Neuron (in vitro differentiated cells): Measurements from ENCODE around the gene GFY.

Experiments
- H2AFZ ChIP-seq: one replicate; pipeline ENCODE4 v1.6.1; 2013; ENCODE audit warnings: low read depth, mild to moderate bottlenecking, inconsistent platforms, low read length, moderate library complexity
- H3K27me3 ChIP-seq: one replicate; pipeline ENCODE4 v1.6.1; 2013; ENCODE audit warnings: low read length; ENCODE audit not compliant: insufficient read depth
- H3K36me3 ChIP-seq: one replicate; pipeline ENCODE4 v1.6.1; 2013; ENCODE audit warnings: low read length; ENCODE audit not compliant: insufficient read depth
- H3K4me1 ChIP-seq: one replicate; pipeline ENCODE4 v1.6.1; 2013; ENCODE audit warnings: low read length; ENCODE audit not compliant: insufficient read depth
- H3K4me3 ChIP-seq: 2 replicates; pipeline ENCODE4 v1.5.1; 2013; ENCODE audit warnings: mild to moderate bottlenecking, low read length, moderate library complexity
- H3K9me3 ChIP-seq: one replicate; pipeline ENCODE4 v1.6.1; 2013; ENCODE audit warnings: low read length

GFY gene

DNA sequence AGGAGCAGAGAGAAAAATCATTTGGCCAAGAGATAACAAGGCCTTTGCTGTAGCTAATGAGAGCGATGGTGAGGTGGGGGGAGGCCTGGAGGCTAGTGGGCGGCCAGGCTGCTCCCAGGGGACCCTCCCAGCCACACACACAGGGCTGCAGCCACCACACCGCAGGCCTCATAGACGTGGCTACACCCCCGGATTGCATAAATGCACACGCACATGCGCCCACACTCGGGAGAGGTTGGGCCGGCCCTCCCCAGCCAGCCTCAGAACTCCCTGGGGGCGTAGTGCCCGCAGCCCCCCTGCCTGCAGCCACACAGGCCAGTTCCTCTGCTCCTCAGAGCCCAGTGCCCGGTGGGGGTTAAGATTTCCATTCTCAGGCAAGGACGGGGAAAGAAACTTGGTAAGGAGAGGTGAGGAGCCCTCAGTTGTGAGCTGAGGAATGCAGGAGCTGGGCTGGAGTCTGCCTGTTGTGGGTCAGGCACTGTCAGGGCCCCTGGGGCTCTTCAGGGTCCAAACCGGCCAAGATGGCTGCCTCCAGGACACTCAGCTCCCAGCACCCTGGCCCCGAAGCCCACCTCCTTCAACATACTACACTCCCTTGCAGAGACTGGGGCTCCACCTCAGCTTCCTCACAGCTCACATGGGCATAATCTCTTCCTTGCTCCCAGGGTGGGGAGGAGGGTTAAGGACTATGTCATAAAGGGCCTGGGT is 9.9 kb upstream of the GFY start:
- H2AFZ ChIP-seq: no peak overlapping the region
- H3K4me1 ChIP-seq: no peaks in the 10 kb centered on the region
- H3K9me3 ChIP-seq: no peaks in the 10 kb centered on the region
- H3K4me3 ChIP-seq: no peak overlapping the region
- H3K36me3 ChIP-seq: no peaks in the 10 kb centered on the region
- H3K27me3 ChIP-seq: peaks cover 65% of the 10 kb centered on the region

DNA sequence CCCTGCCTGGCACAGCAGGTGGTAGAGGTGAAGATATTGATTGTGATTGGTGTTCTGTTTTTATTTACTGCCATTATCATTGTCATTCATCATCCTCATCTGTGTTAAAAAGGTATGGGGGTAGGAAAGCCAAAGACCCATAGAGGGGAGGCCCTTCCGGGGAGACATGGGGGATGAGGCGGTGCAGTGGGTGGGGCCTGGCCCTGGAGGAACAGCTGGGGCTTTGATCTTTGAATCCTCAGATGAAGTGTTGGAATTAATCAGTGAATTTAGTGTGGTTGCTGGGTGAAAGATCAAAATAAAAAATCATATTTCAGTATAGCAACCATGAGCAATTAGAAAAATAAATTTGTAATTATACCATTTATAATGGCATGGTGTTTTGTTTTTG is 9.4 kb upstream of the GFY start:
- no peak overlapping the region for H2AFZ ChIP-seq
- no peaks in the 10 kb centered on the region for H3K9me3 ChIP-seq
- H3K4me3 ChIP-seq: no peak overlapping the region
- no peaks in the 10 kb centered on the region for H3K4me1 ChIP-seq
- H3K27me3 ChIP-seq: peaks cover 70% of the 10 kb centered on the region
- no peaks in the 10 kb centered on the region for H3K36me3 ChIP-seq

DNA sequence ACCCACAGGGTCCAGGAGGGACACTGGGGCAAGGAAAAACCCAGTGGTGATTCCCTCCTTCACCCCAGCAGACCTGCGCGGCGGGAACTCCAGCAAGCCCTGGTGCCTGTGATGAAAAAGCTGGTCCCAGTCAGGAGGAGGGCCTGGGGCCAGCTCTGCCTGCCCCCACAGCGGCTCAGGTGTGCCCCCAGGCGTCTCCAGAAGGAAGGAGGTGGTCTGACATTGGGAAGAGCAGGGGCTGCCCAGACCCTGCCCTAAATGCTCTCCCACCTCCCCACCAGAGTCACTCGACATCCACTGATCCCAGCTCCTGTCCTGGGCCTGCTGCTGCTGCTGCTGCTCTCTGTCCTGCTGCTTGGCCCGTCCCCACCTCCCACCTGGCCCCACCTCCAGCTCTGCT is 8.1 kb upstream of the GFY start:
- Histone ChIP-seq H3K4me1 (no peaks in the 10 kb centered on the region), H3K27me3 (peaks cover 78% of the 10 kb centered on the region), H2AFZ (no peak overlapping the region), H3K36me3 (no peaks in the 10 kb centered on the region), H3K4me3 (no peak overlapping the region), H3K9me3 (no peaks in the 10 kb centered on the region)

DNA sequence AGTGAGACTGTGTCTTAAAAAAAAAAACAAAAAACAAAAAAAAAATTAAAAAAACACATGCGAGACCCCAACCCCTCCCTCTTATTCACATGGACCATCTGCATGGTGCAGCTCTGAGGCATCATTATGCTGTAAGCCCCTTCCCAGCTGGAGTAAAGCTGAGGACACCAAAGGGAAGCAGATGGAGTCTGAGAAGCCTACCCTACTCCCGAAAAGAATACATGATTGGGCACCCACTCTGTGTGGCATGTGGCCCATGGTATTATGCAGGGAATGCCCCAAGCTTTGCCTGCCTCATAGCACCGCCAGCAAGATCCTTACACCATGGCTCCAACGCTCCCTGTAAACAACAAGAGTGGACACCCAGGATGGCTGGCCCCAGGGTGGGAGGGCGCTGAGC is 6.7 kb upstream of the GFY start:
- H3K4me1 ChIP-seq: peaks cover 7% of the 10 kb centered on the region
- no peak overlapping the region for H2AFZ ChIP-seq
- no peaks in the 10 kb centered on the region for H3K9me3 ChIP-seq
- no peaks in the 10 kb centered on the region for H3K36me3 ChIP-seq
- no peak overlapping the region for H3K4me3 ChIP-seq
- H3K27me3 ChIP-seq: peaks cover 80% of the 10 kb centered on the region

DNA sequence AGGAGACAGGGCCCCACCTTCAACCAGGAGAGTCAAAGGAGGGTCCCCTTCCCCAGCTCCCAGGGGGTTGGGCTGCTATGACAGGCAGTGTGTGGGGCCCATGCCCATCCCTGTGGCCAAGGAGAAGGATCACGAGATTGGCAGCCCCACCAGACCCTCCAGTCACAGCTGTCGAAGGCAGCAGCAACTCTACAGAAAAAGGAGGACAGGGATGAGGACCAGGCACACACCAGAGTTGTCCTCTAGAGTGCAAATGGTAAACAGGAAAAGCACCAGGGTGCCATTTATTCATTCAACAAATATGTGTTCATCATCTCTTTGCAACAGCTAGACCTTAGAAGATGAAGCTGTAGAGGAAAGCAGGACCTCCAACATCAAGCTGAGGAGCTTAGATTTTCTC is 6.0 kb upstream of the GFY start:
- Histone ChIP-seq H3K27me3 (peaks cover 81% of the 10 kb centered on the region), H2AFZ (no peak overlapping the region), H3K9me3 (no peaks in the 10 kb centered on the region), H3K36me3 (no peaks in the 10 kb centered on the region), H3K4me3 (no peak overlapping the region), H3K4me1 (peaks cover 11% of the 10 kb centered on the region)

DNA sequence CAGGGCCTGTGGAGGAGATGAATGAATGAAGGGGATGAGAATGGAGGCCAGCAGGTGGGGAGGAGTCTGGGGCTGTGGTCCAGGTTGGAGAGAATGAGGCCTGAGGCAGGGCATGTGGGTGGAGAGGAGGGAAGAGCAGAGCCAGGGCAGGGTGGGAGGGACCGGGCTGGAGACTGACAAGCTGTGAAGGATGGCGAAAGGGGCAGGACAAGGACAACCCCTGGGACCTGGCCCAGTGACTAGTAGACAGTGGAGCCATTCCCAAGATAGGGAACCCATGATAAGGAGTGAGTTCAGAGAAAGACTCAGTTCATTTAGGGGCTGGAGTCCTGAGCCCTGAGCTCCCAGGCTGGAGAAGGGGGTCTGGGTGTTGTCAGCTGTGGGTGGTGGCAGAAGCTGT is 5.0 kb upstream of the GFY start:
- no peak overlapping the region for H3K4me3 ChIP-seq
- H3K36me3 ChIP-seq: no peaks in the 10 kb centered on the region
- H3K9me3 ChIP-seq: no peaks in the 10 kb centered on the region
- no peak overlapping the region for H2AFZ ChIP-seq
- peaks cover 11% of the 10 kb centered on the region for H3K4me1 ChIP-seq
- H3K27me3 ChIP-seq: peaks cover 85% of the 10 kb centered on the region

DNA sequence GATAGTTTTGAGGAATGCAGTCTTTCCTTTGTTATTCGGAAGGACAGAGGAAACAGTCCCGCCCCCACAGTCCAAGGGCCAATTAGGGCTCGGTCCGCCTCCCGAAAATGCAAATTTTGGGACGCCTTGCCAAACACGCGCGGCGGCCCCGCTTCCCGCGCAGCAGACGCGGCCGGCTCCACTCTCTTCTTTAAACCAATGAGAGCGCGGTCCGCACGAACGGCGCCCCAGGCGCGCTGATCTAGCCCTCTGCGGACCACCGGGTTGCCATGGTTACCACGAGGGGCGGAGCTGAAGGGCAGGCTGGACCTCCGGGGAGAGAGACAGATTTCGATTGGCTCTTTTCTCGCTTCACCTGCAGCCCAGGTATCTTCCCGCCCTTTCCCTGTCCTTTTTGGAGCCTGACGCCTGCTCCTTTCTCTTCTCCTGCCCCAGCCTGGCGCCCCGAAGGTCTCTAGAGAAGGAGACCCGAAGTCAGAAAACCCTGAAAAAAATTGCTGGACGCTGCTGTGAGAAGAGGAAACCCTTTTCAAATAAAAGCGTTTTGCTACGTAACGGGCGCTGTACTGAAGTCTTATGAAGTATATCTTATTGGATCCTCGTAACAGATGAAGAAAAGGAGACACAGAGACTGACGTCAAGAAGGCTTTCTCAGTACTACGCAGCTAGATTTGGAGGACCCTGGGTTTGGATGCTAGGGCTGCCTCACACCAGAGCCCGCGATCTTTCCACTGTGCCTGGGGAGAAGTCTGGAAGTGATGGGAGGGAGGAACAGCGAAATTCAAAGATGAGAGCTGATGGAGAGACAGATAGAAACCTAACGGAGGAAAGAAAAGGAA is 3.9 kb upstream of the GFY start:
- H3K27me3 ChIP-seq: peaks cover 92% of the 10 kb centered on the region
- H3K4me3 ChIP-seq: no peak overlapping the region
- peaks cover 11% of the 10 kb centered on the region for H3K4me1 ChIP-seq
- peaks cover 2% of the 10 kb centered on the region for H3K9me3 ChIP-seq
- H3K36me3 ChIP-seq: no peaks in the 10 kb centered on the region
- H2AFZ ChIP-seq: no peak overlapping the region

DNA sequence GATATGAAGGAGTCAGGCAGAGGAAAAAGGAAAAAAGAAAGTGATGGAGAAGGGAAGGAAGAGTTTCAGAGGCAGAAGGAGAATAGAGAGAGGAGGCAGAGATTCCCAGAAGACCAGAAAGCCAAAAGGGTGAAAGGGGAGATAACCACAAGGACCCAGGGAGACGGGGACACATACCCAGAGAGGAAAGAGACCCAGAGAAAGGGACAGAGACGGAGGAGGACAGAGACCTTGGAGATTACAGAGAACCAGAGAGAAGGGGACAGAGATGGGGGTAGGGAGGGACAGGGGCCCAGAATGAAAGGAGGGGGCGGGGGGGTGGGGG is 3.3 kb upstream of the GFY start:
- Histone ChIP-seq H3K36me3 (no peaks in the 10 kb centered on the region), H3K9me3 (peaks cover 2% of the 10 kb centered on the region), H3K4me1 (peaks cover 11% of the 10 kb centered on the region), H3K27me3 (peaks cover 92% of the 10 kb centered on the region), H2AFZ (no peak overlapping the region), H3K4me3 (no peak overlapping the region)

DNA sequence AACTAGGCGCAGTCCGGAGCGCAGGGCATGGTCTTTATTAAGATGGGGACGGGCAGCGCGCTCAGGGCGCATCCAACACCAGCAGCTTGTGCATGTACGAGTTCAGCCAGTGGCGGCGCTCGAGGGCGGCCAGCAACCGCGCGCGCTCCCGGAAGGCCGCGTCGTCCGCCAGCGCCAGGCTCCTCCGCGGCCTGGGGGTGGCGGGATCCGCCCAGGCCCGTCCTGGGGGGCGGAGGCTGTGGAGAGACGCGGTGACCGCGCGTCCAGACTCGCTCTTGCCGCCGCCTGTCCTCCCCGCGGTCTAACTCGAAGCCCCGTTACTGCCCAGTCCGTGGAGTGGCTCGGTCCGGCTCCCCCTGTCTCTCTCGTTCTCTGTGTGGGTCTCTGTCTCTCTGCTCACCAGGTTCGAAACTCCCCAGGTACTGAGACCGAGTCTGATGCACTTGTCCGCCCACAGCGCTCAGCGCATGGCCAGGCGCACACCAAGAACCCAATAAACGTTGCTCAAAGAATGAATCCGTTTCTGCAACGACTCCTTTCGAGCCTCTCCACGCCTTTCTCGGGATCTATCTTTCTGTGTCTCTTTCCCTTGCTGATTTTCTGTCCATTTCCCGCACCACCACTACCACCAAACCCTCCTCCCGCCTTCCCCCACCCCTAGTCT is 2.6 kb upstream of the GFY start:
- peak overlapping the region; percentile 20 for H3K4me3 ChIP-seq
- H3K27me3 ChIP-seq: peaks cover 92% of the 10 kb centered on the region

DNA sequence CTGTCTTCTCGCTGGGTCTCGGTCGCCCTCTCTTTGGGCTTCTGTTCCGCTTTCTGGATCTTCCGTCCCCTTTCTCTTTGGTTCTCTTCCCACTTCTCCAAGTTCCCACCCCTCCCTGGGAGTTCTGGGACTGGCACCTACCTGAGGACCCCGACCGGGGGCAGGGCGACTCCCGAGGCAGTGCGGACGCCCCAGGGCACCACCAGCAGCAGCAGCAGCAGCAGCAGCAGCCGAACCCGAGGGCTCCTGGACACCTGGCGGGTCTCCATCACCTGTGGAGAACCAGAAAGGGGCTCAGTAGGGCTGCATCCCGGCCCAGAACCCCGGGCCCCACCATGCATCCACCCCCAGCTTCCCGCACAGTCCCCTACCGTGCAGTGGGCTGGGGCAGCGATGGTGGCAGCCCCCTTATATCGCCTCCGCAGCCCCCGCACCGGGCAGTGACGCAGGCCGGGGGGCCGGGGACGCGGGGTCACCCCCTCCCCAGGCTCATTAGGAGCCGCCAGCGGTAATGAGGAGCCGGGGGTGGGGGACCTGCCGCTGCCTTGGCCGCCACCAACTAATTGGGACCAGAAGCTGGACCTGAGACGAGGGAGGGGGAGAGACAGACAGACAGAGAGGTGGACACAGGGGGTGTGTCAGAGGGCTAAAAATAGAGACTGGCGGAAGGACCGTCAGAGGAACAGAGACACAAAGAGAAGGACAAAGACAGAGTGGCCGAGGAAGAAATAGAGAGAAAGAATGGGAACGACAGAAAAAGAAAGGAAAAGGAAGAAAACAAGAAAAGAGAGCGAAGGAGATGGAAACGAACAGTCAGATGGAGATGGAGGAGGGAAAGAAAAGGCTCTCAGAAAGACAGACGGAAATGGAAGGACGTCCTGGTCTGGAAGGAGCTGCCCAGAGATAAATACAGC is 1.9 kb upstream of the GFY start, which contains the start of gene PTH2:
PTH2 (minus strand) TSS at position 371 of the 914 bp plus-strand sequence; CDS start at position 269, 102 bp downstream.
- Histone ChIP-seq H3K27me3 (peaks cover 91% of the 10 kb centered on the region), H2AFZ (no peak within 1 kb of the TSS), H3K9me3 (peaks cover 2% of the 10 kb centered on the region), H3K36me3 (no peaks in the 10 kb centered on the region), H3K4me1 (peaks cover 18% of the 10 kb centered on the region), H3K4me3 (peak within 1 kb of the TSS; percentile 20)

More for the DNA sequence above, 2.6 kb upstream of the GFY start:
- no peak overlapping the region for H2AFZ ChIP-seq
- H3K9me3 ChIP-seq: peaks cover 2% of the 10 kb centered on the region
- peaks cover 11% of the 10 kb centered on the region for H3K4me1 ChIP-seq
- H3K36me3 ChIP-seq: no peaks in the 10 kb centered on the region

DNA sequence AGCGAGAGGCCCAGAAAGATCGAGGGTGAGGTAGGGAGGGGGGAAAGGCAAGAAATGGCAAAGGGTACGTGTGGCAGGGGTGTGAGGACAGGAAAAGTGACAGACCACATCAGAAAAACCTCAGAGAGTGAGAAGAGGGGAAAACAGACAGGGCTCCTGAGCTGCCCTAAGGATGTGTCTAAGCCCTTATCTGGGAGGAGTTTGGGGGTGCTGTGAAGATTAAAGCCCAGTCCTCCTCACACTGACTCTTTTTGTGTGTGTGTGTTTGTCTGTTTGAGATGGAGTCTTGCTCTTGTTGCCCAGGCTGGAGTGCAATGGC is 1.2 kb upstream of the GFY start:
- Histone ChIP-seq H3K9me3 (peaks cover 2% of the 10 kb centered on the region), H2AFZ (no peak overlapping the region), H3K27me3 (peaks cover 91% of the 10 kb centered on the region), H3K36me3 (no peaks in the 10 kb centered on the region), H3K4me1 (peaks cover 23% of the 10 kb centered on the region), H3K4me3 (no peak overlapping the region)

DNA sequence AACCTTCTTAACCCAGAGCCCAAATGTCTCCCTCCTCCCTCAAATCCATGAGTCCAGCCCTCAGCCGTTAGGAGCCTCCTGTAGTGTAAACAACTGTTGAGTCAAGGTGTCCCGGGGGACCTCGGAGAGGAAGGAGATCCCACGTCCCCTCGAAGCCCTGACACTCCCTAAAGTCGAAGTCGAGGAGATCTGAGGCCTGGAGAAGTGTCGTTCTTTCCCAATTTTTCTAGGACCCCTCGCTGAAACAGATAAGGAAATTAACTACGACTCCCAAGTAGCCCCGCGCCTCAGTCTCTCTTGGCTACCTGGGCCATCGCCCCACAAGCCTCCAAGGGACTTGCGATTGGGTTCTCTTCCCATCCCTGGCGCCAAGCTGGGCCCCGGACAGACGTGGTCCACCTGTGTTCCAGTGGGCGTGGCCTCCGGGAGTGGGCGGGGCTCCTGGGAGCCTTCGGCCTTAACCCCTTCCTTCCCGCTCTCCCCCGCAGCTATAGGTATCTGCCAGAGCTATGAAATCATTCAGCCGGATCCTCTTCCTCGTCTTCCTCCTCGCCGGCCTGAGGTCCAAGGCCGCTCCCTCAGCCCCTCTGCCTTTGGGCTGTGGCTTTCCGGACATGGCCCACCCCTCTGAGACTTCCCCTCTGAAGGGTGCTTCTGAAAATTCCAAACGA is 869 bp downstream of the GFY start:
- Histone ChIP-seq H3K9me3 (peaks cover 2% of the 10 kb centered on the region), H3K4me1 (peaks cover 25% of the 10 kb centered on the region), H3K27me3 (peaks cover 91% of the 10 kb centered on the region), H3K36me3 (no peaks in the 10 kb centered on the region), H2AFZ (no peak overlapping the region), H3K4me3 (no peak overlapping the region)
